ENCODE measurements around the gene ALG5.

The ALG5 gene

GRCh38 chr13:36918246-36919131, 80.7 kb downstream of the ALG5 start:
- DNase-seq (ENCODE audit: extremely low read depth in 1 of 2, low read depth in 1 of 2) = no peak

GRCh38 chr13:36917311-36917710, 81.8 kb downstream of the ALG5 start:
- DNase-seq (ENCODE audit: extremely low read depth in 1 of 2, low read depth in 1 of 2) = no peak

DNA sequence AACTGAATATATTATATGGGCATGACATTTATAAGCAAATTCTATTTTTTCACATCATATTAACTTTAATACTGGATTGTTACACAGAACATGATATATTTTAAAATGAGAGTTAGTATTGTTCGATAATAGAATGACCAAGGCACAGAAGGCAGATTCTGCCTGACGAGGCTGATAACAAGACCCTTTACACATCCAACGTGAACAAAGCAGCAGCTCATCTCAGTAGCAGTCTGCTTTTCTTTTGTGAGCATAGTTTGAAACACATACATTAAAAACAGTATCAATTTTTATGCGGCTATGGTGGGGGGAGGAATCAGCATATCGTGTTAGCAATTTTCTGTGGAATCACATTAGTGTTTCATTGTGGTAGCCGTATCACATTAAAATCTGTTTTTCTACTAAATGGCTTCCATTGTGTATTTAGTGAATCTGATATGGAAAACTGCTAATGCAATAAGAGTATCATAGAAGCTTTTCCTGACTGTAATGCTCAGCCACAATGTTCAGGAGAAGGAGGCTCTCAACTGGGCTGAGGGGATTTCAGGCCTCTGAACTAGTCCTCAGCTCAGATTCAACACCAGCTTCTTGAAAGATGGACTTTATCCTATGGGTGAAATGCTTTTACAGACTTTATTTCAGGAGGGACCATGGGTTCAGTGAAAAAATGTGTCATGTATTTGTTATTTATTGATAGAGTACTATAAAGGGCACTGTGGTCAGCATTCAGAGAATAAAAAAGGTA, 83.1 kb downstream of the ALG5 start:
- no peak for DNase-seq (ENCODE audit: extremely low read depth in 1 of 2, low read depth in 1 of 2)

GRCh38 chr13:36915106-36915505, 84.0 kb downstream of the ALG5 start:
- no peak for DNase-seq (ENCODE audit: extremely low read depth in 1 of 2, low read depth in 1 of 2)

- DNase-seq (ENCODE audit: extremely low read depth in 1 of 2, low read depth in 1 of 2) = no peak
These were observed 84.5 kb downstream of the ALG5 start for GRCh38 chr13:36914648-36915047.

- DNase-seq (ENCODE audit: extremely low read depth in 1 of 2, low read depth in 1 of 2) = no peak
These were observed 85.7 kb downstream of the ALG5 start for GRCh38 chr13:36913463-36913862.

GRCh38 chr13:36912973-36913372, 86.2 kb downstream of the ALG5 start:
- DNase-seq (ENCODE audit: extremely low read depth in 1 of 2, low read depth in 1 of 2) = no peak

- DNase-seq (ENCODE audit: extremely low read depth in 1 of 2, low read depth in 1 of 2) = no peak
These were observed 86.8 kb downstream of the ALG5 start for GRCh38 chr13:36912369-36912768.

DNA sequence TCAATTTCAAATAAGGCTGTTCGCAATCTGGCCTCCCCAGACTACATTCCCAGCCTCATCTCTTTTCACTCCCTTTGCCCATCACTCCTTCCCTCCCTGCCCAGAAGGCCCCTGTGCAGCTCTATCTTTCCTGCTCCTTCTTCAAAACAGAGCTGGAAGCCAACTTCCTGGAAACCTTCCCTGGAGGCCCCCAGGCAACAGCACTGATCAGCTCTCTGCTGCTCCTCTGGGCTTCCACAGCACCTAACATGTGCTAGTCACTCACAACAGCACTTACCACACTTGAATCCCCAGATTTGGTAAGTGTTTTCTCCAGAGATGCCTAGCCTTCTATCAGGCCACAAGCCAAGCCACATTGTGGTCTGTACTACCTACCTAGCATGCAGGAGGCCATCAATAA, 88.6 kb downstream of the ALG5 start:
- no peak for DNase-seq (ENCODE audit: extremely low read depth in 1 of 2, low read depth in 1 of 2)

- DNase-seq (ENCODE audit: extremely low read depth in 1 of 2, low read depth in 1 of 2) = no peak
These were observed 91.3 kb downstream of the ALG5 start for GRCh38 chr13:36907821-36908220.

- no peak for DNase-seq (ENCODE audit: extremely low read depth in 1 of 2, low read depth in 1 of 2)
These were observed 91.9 kb downstream of the ALG5 start for GRCh38 chr13:36907266-36907665.

DNA sequence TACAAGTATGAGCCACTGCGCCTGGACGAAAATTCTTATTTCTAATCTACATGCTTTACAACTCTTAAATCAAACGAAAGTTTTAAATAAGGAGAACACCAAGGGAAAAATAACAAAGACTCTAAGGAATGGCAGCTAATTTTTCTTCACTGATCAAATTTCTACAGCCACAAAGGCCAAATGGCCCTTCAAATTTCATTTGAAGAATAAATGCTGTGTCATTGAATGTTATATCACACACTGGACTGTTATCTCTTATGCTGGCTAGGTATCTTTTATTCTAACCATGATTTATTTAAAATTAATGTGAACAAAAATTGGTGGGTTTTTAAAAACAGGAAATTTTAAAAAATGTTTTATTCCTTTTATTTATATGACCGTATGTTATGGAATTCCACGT, 93.2 kb downstream of the ALG5 start:
- no peak for DNase-seq (ENCODE audit: extremely low read depth in 1 of 2, low read depth in 1 of 2)

GRCh38 chr13:36903925-36904595, 95.1 kb downstream of the ALG5 start:
- no peak for DNase-seq (ENCODE audit: extremely low read depth in 1 of 2, low read depth in 1 of 2)

Measured in activated CD8-positive, alpha-beta memory T cell treated with anti-CD3 and anti-CD28 coated beads for 1 hour (primary cell).